Ectodermal cell (in vitro differentiated cells): ENCODE data around the gene AATK.

Experiments
- H3K27ac ChIP-seq: 2 replicates; pipeline ENCODE4 v1.7.0; 2013; ENCODE audit warnings: mild to moderate bottlenecking, low read depth, low read length; ENCODE audit not compliant: insufficient read depth, poor library complexity, severe bottlenecking
- H3K27me3 ChIP-seq: 2 replicates; pipeline ENCODE4 v1.7.0; 2013; ENCODE audit warnings: mild to moderate bottlenecking, low read length; ENCODE audit not compliant: insufficient read depth, control insufficient read depth, poor library complexity, severe bottlenecking
- H3K36me3 ChIP-seq: one replicate; pipeline ENCODE4 v1.7.0; 2013; ENCODE audit warnings: low read length; ENCODE audit not compliant: control insufficient read depth, insufficient read depth
- H3K4me1 ChIP-seq: one replicate; pipeline ENCODE4 v1.7.0; 2013; ENCODE audit warnings: low read length; ENCODE audit not compliant: control insufficient read depth, insufficient read depth
- H3K4me3 ChIP-seq: 2 replicates; pipeline ENCODE4 v1.7.0; 2013; ENCODE audit warnings: low read depth, low read length, control low read depth; ENCODE audit not compliant: insufficient read depth
- H3K9me3 ChIP-seq: 2 replicates; pipeline ENCODE4 v1.7.0; 2013; ENCODE audit warnings: mild to moderate bottlenecking, low read length, moderate library complexity; ENCODE audit not compliant: control insufficient read depth
- WGBS, 2 experiments: methylation state at CpG; one replicate each; pipeline ENCODE4 v1.1.7; 2013; ENCODE audit warnings: missing lambda C conversion rate in 2 of 2; 5-methylcytosine and 5-hydroxymethylcytosine counted together

The AATK gene

DNA sequence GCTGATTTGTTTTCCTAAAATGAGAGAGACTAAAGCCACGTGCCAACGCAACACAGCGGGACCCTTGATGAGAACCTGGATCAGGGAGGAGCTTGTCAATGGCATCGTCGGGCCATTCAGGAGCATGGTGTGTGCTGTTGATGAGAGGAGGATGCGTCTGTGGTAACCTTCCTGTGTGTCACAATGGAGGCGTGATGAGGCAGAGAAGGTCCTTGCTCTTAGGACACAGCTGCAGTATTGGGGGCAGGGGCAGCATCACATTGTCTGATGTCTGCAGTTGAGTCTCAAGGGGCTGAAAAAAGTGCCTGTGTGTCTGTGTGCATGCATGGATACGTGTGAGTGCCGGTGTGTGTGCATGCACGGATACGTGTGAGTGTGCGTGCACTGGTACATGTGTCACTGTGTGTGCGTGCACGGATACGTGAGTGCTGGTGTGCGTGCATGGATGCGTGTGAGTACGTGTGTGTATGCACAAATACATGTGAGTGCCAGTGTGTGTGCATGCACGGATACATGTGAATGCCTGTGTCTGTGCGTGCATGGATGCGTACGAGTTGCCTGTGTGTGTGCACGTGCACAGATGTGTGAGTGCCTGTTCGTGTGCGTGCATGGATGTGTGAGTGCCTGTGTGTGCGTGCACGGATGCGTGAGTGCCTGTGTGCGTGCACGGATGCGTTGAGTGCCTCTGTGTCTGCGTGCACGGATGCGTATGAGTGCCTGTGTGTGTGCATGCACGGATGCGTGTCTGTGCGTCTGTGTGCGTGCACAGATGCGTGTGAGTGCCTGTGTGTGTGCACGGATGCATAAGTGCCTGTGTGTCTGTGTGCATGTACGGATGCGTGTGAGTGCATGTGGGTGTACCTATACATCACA, 91.8 kb downstream of the AATK start:
- 94 to 95% methylated on average over 42 of the region's 42 CpGs for WGBS, 2 experiments
- no peaks in the 10 kb centered on the region for H3K9me3 ChIP-seq
- H3K27me3 ChIP-seq = no peaks in the 10 kb centered on the region
- H3K4me1 ChIP-seq = peaks cover 28% of the 10 kb centered on the region
- H3K27ac ChIP-seq = no peak overlapping the region
- H3K4me3 ChIP-seq = no peak overlapping the region
- H3K36me3 ChIP-seq = no peaks in the 10 kb centered on the region

DNA sequence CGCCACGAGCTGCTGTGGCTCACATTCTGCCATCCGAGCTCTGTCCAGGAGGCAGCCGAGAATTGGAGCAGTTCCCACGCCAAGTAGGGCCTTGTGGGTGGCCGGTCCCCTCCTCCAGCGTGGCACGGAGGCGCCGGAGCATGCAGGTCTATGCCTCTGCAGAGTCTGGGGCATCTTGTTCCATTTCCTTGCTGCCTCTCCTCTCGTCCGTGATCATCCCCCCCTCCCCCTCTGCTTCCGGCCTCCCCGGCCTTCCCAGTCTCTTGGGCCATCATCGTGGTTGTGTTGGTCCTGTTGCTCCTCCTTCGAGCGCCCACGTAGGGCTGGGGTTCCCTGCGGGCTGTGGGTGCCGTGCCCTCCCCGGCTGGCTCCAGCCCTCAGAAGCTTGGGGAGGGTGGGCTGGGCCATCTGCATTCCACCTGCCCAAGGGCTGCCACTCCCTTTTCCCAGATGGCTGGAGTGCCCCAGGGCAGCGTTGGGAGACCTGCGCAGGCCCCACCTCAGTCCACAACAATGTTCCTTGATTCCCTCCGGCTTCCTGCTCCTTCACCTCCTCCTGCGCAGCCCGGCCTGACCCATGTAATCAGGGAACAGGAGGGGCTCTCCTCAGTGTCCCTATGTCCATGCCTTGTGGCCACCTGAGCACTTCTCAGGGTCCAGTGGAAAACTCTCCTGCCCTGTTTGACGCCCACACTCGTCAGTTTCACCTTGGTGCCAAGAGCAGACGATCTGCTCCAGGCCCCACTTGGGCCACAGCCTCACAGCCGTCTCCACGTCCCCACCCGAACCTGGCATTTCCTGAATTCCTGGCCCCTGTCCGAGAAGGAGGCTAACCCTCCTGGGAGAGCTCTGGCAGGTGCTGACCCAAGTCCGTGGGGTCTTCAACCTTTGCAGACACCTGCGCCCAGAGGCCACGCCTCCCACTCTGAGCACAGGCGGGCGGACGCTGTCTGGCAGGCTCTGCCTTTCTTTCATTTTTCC, 94.0 kb downstream of the AATK start:
- Histone ChIP-seq H3K4me1 (peaks cover 35% of the 10 kb centered on the region), H3K27me3 (no peaks in the 10 kb centered on the region), H3K27ac (no peak overlapping the region), H3K9me3 (no peaks in the 10 kb centered on the region), H3K4me3 (no peak overlapping the region), H3K36me3 (no peaks in the 10 kb centered on the region)
- 94% methylated on average over 39 of the region's 39 CpGs for WGBS, 2 experiments

DNA sequence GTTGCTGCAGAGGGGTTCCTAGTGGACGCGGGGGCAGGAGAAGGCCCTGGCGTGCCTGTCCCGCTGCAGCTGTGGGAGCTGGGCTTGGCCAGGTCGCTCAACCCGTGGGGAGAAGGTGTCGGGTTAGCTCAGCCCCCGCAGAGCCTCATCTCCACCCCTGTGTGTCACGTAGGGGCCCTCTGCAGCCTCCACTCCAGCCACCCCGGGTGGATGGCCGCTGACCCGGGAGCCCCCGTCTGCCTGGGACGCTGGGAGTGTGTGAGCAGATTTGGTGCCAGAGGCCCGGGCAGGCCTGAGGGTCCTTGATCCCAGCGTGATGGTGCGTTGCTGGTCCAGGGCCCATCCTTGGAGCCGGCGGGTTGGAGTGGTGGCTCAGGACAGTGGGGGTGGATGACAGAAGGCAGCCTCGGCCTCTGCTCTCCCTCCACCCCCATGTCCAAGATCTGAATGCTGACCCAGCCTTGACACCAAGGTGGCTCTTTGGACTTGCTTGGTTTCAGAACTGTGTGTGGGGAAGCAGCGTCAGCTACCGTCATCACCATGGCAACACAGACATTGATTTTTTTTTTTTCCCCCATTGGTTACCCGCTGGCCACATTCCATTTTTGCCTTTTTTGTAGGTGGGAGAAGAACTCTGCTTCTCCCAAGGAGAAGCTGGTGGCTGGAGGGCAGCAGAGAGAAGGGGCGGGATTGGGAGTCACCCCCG, 95.3 kb downstream of the AATK start:
- Histone ChIP-seq H3K27me3 (no peaks in the 10 kb centered on the region), H3K27ac (no peak overlapping the region), H3K4me3 (no peak overlapping the region), H3K4me1 (peaks cover 32% of the 10 kb centered on the region), H3K9me3 (no peaks in the 10 kb centered on the region), H3K36me3 (no peaks in the 10 kb centered on the region)
- WGBS, 2 experiments = 92 to 93% methylated on average over 25 of the region's 25 CpGs

DNA sequence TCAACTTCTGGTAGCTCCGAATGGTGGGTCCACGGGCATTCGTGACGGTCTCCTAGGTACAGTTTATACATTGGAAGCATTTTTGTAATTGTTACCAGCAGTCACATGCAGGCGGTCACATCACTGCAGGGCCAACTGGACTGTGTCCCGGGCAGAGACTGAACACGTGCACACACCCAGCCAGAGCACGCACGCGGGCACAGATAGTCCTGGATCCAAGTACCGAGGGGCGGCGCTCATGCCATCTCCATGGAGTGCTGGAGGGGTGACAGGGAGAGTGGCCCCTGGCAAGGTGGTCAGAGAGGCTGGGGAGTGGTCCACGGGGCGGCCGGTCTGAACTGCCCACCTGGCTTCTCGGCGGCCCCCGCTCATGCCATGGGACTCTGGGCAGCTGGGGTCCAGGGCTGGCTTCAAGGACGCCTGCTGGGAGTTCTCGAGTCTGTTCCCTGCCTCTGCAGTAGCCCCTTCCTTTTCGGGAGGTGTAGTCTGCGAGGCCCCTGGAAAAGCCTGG, 96.8 kb downstream of the AATK start:
- H3K36me3 ChIP-seq = no peaks in the 10 kb centered on the region
- no peak overlapping the region for H3K4me3 ChIP-seq
- WGBS, 2 experiments = 93 to 94% methylated on average over 23 of the region's 23 CpGs
- H3K9me3 ChIP-seq = no peaks in the 10 kb centered on the region
- no peaks in the 10 kb centered on the region for H3K27me3 ChIP-seq
- no peak overlapping the region for H3K27ac ChIP-seq
- peaks cover 34% of the 10 kb centered on the region for H3K4me1 ChIP-seq

DNA sequence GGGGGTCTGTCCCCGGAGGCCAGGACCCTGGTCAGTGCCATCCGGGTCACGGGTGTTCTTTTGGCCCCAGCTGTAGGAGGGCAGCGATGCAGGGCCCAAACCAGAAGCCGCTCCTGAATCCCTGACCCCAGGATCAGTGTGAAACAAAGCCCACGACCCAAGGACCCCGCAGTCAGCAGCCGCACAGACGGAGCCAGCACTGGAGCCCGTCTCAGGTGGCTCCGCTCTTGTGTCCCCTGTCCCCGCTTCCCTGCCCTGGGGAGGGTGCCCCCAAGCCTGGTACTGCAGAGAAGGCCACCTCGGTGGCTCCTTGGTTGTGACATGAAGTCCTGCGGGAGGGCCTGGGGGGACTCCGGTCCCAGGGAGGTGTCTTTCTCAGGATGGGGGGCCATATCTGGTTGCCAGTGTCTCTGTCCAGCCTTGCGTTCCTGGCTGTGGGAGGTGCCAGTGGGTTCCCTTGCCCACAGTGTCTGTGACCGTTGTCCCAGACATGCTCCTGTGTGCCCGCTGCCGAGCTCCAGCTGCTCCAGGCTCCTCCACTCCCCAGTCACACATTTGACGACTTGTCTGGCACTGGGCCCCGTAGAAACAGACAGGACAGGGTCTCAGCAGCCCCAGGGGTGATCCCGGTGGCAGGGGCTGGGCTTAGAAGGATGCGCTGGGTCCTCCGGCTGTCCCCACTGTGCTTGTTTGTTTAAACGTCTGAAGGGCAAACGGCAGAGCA, 97.4 kb downstream of the AATK start:
- H3K27me3 ChIP-seq = no peaks in the 10 kb centered on the region

DNA sequence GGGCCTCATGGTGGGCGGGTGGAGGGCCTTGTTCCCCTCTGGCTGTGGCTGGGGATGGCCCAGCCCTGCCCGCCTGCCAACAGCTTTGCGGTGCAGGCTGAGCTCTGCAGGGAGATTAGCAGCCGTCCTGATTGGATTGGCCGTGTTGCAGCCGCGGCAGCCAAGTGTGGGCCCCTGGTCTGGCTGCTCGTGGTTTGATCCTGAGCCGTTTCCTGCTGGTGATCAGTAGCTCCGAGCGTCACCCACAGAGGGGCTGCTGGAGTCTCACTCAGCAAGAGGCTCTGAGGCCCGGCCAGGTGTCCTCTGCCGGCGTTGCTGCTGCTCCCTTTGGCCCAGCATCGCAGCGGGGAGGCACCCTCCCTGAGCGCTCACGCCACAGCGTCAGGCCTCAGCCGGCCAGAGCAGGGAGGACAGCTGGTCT, 98.6 kb downstream of the AATK start:
- 68 to 75% methylated on average over 20 of the region's 20 CpGs for WGBS, 2 experiments
- Histone ChIP-seq H3K27me3 (no peaks in the 10 kb centered on the region), H3K9me3 (no peaks in the 10 kb centered on the region), H3K4me1 (peaks cover 36% of the 10 kb centered on the region), H3K4me3 (no peak overlapping the region), H3K27ac (no peak overlapping the region), H3K36me3 (no peaks in the 10 kb centered on the region)

More for the DNA sequence above, 97.4 kb downstream of the AATK start:
- Histone ChIP-seq H3K4me1 (peaks cover 40% of the 10 kb centered on the region), H3K9me3 (no peaks in the 10 kb centered on the region), H3K27ac (no peak overlapping the region), H3K36me3 (no peaks in the 10 kb centered on the region), H3K4me3 (no peak overlapping the region)
- 93 to 95% methylated on average over 26 of the region's 26 CpGs for WGBS, 2 experiments
